ENCODE results near the gene RASGEF1B.

DNA sequence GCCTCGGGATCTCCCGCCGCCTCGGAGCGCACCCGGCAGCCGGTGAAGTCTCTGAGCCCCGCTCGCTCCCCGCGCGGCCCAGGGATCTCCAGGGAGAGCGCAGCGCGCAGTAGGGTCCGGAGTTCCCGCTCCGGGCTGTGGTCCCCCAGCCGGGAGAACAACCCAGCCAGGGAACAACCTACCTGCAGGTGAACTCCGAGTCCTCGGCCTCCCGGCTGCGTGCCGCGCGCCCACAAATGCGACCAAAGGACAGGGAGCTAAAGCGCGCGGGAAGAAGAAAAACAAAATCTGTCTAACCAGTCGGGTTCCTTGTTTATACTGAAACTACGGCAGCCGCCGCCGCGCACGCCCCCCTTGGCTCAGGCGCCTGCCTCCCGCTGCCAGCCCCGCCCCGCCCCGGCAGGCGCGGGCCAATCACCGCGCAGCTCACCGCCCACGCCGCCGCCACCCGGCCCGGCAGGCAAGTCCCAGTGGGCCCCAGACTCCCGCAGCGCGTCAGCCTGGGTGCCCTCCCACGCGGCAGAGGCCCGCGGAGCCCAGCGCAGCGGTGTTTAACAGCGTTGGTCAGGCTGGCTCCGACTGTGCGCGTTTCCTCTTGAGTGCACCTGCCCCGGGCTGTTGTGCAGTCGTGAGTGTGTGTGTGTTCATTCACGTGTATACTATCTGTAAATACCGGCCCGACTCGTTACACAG lies at the start of gene RASGEF1B:
- no peak for TF ChIP-seq ESRRA (IDR thresholded peaks at IDR 0.05; ENCODE audit: borderline replicate concordance, low read length)
- TF ChIP-seq BHLHE40 (IDR thresholded peaks at IDR 0.05; ENCODE audit: low read depth, low read length): no peak
- TF ChIP-seq CTCF (IDR thresholded peaks at IDR 0.05): no peak
- no peak for TF ChIP-seq EP300 (IDR thresholded peaks at IDR 0.05)
- TF ChIP-seq FOXS1 (CRISPR knock-in tag; IDR thresholded peaks at IDR 0.05): no peak
- no peak for TF ChIP-seq POLR2AphosphoS2 (conservative IDR thresholded peaks at IDR 0.05; ENCODE audit: low read length)
- TF ChIP-seq PBX3 (IDR thresholded peaks at IDR 0.05): no peak
- TF ChIP-seq PHF8 (IDR thresholded peaks at IDR 0.05; ENCODE audit: borderline replicate concordance, low read depth): peak; percentile 31
- TF ChIP-seq, protein P1, sequence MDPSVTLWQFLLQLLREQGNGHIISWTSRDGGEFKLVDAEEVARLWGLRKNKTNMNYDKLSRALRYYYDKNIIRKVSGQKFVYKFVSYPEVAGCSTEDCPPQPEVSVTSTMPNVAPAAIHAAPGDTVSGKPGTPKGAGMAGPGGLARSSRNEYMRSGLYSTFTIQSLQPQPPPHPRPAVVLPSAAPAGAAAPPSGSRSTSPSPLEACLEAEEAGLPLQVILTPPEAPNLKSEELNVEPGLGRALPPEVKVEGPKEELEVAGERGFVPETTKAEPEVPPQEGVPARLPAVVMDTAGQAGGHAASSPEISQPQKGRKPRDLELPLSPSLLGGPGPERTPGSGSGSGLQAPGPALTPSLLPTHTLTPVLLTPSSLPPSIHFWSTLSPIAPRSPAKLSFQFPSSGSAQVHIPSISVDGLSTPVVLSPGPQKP (IDR thresholded peaks at IDR 0.05; ENCODE audit: low read depth, low read length): no peak
- TF ChIP-seq CBX2 (IDR thresholded peaks at IDR 0.05; ENCODE audit: borderline replicate concordance, low read depth): no peak

All from A549 (cell line).